ENCODE measurements around the gene SNRNP200. TPM values are rescaled to one million over a fixed set of nuclear protein-coding genes. Genes with fewer than 3 reads are reported as not detected.

Gene SNRNP200
- total RNA-seq, 1 donor from 2014 or later, result 114 TPM

DNA sequence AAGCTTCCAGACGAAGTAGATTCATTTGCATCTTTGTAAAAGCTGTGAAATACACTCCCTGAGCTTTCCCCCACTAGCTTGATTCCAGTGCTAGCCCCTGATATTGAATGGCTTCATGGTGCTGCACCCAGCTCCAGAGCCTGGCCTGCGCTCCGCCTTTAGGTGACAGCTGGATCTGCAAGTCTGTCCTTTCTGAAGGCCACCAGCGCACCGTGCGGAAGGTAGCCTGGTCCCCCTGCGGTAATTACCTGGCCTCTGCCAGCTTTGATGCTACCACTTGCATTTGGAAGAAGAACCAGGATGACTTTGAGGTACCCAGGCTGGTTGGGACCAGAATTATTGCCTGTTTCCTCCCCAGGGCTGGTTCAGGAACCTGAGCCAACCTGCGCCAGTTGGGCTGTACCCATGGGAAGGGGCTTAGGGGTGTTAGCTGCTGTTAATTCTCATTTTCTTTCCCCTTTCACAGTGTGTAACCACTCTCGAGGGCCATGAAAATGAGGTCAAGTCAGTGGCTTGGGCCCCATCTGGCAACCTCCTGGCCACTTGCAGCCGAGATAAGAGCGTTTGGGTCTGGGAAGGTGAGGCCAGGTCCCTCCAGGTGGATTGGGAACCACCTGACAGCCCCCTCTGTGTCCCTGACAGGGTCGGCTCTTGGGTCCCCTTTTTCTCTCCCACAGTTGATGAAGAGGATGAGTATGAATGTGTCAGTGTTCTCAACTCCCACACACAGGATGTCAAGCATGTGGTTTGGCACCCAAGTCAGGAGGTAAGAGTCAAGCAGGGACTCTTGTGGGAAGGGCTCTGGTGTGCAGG, 38.0 kb downstream of the SNRNP200 start:
- no peaks in the 10 kb centered on the region for H3K27me3 Mint-ChIP-seq (ENCODE audit: unreplicated experiment)
- H3K4me1 Mint-ChIP-seq (ENCODE audit: unreplicated experiment), result peaks cover 33% of the 10 kb centered on the region
- H3K4me3 Mint-ChIP-seq (ENCODE audit: unreplicated experiment), result peak overlapping the region; percentile 99
- no peak overlapping the region for H3K27ac Mint-ChIP-seq (ENCODE audit: unreplicated experiment)
- H3K36me3 Mint-ChIP-seq (ENCODE audit: unreplicated experiment), result peaks cover 14% of the 10 kb centered on the region
- no peaks in the 10 kb centered on the region for H3K9me3 Mint-ChIP-seq (ENCODE audit: unreplicated experiment)
- DNase-seq (ENCODE audit: extremely low spot score, unreplicated experiment), result no peak
- TF ChIP-seq, protein P1, sequence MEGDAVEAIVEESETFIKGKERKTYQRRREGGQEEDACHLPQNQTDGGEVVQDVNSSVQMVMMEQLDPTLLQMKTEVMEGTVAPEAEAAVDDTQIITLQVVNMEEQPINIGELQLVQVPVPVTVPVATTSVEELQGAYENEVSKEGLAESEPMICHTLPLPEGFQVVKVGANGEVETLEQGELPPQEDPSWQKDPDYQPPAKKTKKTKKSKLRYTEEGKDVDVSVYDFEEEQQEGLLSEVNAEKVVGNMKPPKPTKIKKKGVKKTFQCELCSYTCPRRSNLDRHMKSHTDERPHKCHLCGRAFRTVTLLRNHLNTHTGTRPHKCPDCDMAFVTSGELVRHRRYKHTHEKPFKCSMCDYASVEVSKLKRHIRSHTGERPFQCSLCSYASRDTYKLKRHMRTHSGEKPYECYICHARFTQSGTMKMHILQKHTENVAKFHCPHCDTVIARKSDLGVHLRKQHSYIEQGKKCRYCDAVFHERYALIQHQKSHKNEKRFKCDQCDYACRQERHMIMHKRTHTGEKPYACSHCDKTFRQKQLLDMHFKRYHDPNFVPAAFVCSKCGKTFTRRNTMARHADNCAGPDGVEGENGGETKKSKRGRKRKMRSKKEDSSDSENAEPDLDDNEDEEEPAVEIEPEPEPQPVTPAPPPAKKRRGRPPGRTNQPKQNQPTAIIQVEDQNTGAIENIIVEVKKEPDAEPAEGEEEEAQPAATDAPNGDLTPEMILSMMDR (IDR thresholded peaks at IDR 0.05), result peak; percentile 48

DNA sequence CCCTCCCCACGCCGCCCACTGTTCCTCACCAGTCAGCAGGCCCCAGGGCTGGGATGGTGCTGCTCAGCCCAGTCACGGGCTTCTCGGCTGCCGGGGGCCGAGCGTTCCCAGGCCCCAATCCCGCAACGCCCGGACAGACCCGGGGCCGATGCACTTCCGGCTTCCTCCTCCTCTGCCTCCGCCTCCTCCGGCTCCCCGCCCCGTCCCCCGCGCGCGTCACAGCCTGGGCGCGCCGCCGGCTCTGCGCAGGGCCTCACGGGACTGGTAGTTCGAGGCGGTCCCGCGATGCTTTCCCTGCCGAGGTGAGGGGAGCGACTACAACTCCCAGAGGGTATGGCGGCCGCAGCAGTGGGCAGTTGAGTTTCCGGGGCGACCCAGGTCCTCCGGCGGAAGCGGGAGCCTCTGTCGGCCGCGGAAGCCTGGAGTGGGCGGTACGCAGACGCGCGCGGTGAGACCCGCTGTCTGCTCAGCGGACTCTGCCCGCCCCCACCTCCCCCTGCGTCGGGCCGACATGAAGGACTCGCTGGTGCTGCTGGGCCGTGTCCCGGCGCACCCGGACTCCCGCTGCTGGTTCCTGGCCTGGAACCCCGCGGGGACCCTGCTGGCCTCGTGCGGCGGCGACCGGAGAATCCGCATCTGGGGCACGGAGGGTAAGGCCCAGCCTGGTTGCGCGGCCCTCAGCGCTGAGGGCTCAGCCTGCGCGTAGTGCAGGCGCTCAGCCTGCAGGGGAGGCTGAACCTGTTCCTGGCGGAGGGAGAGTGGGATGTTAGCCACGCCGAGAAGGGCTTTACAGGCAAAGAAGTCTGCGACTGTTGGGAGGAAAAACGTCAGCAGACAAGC, 39.3 kb downstream of the SNRNP200 start, which contains the start of the genes CIAO1 and TMEM127:
CIAO1 (plus strand) TSS at position 386 of the 840 bp plus-strand sequence; CDS start at position 512, 126 bp downstream.
TMEM127 (minus strand) TSS at position 158 of the 840 bp plus-strand sequence. CDS start 616 bp downstream, outside the sequence.
- Mint-ChIP-seq H3K9me3 (ENCODE audit: unreplicated experiment) (no peaks in the 10 kb centered on the region), H3K27me3 (ENCODE audit: unreplicated experiment) (no peaks in the 10 kb centered on the region), H3K36me3 (ENCODE audit: unreplicated experiment) (peaks cover 10% of the 10 kb centered on the region), H3K4me1 (ENCODE audit: unreplicated experiment) (peaks cover 39% of the 10 kb centered on the region), H3K27ac (ENCODE audit: unreplicated experiment) (peak within 1 kb of the TSS; percentile 97), H3K4me3 (ENCODE audit: unreplicated experiment) (peak within 1 kb of the TSS; percentile 99)
- TF ChIP-seq, protein P1 (IDR thresholded peaks at IDR 0.05), result peak; percentile 33
- peak; percentile 100 for DNase-seq (ENCODE audit: extremely low spot score, unreplicated experiment)

DNA sequence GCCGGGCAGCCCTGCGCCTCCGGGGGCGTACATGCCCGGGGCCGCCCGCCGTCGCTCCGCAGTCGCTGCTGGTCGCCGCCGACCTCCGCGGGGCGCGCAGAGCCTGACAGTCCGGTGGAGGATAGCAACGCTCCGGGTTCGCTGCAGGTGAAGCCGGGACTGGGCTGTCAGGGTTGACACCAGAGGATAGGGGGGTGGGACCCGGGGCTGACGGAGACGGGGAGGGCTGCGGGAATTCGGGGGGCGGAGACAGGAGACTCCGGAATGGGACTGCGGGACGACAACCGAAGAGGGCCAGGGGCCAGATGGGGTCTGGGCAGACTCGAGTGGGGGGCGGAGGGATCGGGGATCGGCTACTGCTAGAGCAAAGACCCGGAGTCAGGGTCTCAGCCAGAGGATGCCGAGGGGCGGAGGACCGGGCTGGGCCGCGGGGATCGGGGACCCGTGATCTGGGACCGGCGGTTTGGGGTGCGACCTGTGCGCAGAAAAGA, 40.0 kb downstream of the SNRNP200 start:
- peak; percentile 86 for DNase-seq (ENCODE audit: extremely low spot score, unreplicated experiment)
- Mint-ChIP-seq H3K4me1 (ENCODE audit: unreplicated experiment) (peaks cover 46% of the 10 kb centered on the region), H3K4me3 (ENCODE audit: unreplicated experiment) (peak overlapping the region; percentile 99), H3K27me3 (ENCODE audit: unreplicated experiment) (no peaks in the 10 kb centered on the region), H3K9me3 (ENCODE audit: unreplicated experiment) (no peaks in the 10 kb centered on the region), H3K27ac (ENCODE audit: unreplicated experiment) (peak overlapping the region; percentile 97), H3K36me3 (ENCODE audit: unreplicated experiment) (peaks cover 10% of the 10 kb centered on the region)
- TF ChIP-seq, protein P1 (IDR thresholded peaks at IDR 0.05), result no peak

DNA sequence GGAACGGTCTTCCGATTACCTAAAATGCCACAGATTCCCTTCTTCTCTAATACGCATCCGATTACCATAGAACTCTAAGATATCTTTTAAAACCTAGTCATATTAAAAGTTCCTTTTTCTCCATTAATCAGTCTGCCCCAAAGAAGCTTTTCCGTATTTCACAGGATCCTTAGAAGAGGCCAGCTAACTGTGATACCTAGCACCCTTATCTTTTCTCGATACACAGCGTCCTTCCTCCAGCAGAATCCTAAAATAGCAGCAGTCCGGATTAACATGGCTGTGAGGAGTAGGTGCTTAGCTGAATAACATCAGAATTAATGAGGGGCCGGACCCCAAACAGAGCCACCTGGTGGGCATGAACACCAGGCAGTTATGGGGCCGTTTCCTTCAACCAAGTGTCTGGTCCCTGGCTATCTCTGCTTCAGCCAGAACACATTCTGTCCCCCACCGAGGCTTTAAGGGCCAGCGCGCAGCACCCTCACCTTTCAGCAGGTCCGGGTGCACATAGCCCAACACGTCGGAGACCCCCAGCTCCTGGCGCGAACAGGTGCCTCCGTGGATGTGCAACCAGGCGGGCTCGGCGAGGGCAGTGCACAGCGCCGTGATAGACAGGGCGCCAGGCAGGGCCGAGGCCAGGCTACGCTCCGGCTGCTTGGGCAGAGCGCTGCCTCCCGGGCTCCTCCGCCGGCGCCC, 40.5 kb downstream of the SNRNP200 start:
- TF ChIP-seq, protein P1 (IDR thresholded peaks at IDR 0.05), result peak; percentile 60
- H3K27me3 Mint-ChIP-seq (ENCODE audit: unreplicated experiment), result no peaks in the 10 kb centered on the region
- H3K36me3 Mint-ChIP-seq (ENCODE audit: unreplicated experiment), result peaks cover 8% of the 10 kb centered on the region
- H3K4me1 Mint-ChIP-seq (ENCODE audit: unreplicated experiment), result peaks cover 52% of the 10 kb centered on the region
- H3K4me3 Mint-ChIP-seq (ENCODE audit: unreplicated experiment), result peak overlapping the region; percentile 78
- DNase-seq (ENCODE audit: extremely low spot score, unreplicated experiment), result no peak
- H3K27ac Mint-ChIP-seq (ENCODE audit: unreplicated experiment), result peak overlapping the region; percentile 43
- H3K9me3 Mint-ChIP-seq (ENCODE audit: unreplicated experiment), result no peaks in the 10 kb centered on the region
